DND-41 (cell line): ENCODE measurements around the gene NKAPL.

Source experiments
- EZH2 ChIP-seq: IDR thresholded peaks from 3 replicates; pipeline ENCODE4 v1.6.1; 2012; ENCODE audit warnings: borderline replicate concordance, low read depth, mild to moderate bottlenecking, moderate library complexity, low read length, inconsistent platforms; ENCODE audit not compliant: severe bottlenecking
- TF ChIP-seq, protein P1 (sequence below): IDR thresholded peaks from 2 replicates; pipeline ENCODE4 v1.5.1; 2012; ENCODE audit warnings: borderline replicate concordance, low read length, moderate library complexity, mild to moderate bottlenecking; ENCODE audit not compliant: poor library complexity, severe bottlenecking; ENCODE audit errors: extremely low read depth

DNA sequence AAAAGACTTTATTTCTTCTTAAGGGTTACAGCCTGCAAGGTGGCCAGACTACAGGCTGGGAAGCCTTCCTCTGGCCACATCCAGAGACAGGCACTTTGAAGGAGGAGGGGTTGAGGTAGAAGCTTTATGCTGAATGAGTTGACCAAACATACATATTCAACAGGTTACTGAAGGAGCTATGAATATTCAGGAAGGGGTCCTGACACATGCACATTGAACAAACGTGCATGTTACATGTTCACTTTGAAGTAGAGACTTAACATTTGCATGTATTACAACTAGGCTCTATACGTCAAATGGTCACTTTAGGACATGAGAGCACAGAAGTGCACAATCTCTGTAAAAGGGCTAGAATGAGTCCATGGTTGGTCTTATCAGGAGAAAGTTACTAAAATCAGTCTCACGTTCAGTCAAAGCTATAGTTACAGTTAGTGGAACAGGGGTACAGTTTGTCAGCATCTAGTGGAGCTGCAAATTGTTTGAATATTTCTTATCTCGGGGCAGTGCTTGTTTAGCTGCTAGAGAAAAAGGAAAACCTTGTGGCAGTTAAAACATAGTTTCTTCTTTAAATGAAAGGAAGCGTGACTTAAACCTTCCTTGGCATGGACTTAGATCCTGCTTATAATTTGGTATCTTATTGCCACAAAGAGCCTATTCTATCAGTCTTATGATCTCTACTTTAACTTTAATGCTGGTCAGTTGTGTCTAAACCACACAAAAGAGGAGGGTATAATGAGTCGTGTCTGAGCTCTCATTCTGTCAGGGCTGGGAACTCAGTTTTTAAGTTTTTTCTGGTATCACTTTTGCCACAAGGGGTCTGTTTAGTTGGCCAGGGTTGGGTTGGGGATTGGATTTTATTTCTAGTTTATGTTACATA lies 38.6 kb upstream of the NKAPL start:
- TF ChIP-seq, protein P1, sequence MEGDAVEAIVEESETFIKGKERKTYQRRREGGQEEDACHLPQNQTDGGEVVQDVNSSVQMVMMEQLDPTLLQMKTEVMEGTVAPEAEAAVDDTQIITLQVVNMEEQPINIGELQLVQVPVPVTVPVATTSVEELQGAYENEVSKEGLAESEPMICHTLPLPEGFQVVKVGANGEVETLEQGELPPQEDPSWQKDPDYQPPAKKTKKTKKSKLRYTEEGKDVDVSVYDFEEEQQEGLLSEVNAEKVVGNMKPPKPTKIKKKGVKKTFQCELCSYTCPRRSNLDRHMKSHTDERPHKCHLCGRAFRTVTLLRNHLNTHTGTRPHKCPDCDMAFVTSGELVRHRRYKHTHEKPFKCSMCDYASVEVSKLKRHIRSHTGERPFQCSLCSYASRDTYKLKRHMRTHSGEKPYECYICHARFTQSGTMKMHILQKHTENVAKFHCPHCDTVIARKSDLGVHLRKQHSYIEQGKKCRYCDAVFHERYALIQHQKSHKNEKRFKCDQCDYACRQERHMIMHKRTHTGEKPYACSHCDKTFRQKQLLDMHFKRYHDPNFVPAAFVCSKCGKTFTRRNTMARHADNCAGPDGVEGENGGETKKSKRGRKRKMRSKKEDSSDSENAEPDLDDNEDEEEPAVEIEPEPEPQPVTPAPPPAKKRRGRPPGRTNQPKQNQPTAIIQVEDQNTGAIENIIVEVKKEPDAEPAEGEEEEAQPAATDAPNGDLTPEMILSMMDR, result no peak
- TF ChIP-seq EZH2, result no peak
